Stimulated activated CD4-positive, alpha-beta T cell treated with anti-CD3 and anti-CD28 coated beads, Interleukin-4, amount 100 ng/mL, for 24 hours (primary cell): ENCODE results near the gene GRM7.

Experiments used
- DNase-seq: peaks from one replicate; pipeline ENCODE4 v3.0.0-alpha.2; 2020

GRM7 gene

GRCh38 chr3:7518026-7518425 is 657.1 kb downstream of the GRM7 start:
- DNase-seq, result no peak

GRCh38 chr3:7518456-7518855 is 657.5 kb downstream of the GRM7 start:
- DNase-seq, result no peak

DNA sequence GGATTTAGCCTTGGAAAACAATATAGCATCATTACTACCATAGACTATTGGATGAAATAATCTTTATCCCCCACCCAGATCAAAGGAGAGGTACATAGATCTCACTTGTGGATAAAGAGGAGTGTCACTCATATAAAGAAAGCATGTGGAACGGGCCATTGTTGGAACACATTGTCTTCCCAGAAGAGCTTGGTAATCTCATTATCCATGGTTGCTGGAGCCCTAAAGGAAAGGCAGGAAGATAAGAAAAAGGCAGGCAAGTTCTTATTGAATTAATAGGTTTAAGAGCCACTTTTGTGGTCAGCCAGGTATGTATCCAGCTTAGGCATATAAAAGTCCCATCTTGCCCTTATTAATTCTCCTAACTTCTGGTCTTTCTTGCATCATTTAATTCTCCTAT is 659.1 kb downstream of the GRM7 start:
- DNase-seq, result no peak

- DNase-seq, result no peak
Observed at GRCh38 chr3:7520593-7520992, 659.7 kb downstream of the GRM7 start.

DNA sequence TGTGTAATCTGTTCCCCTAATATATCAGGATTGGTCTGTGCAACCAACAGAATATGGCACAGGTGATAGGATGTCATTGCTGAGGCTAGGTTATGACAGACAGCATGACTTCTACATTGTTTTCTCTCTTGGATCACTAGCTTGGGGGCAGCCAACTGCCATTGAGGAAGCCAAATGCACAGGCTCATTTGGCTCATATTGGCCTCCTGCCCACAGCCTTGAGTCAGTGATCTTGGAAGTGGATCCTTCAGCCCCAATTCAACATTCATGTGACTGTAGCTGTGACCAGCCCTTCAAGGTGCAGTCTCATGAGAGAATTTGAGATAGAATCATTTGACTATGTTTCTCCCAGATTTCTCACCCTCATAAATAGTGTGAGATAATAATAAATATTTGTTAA is 675.6 kb downstream of the GRM7 start:
- DNase-seq, result no peak

DNA sequence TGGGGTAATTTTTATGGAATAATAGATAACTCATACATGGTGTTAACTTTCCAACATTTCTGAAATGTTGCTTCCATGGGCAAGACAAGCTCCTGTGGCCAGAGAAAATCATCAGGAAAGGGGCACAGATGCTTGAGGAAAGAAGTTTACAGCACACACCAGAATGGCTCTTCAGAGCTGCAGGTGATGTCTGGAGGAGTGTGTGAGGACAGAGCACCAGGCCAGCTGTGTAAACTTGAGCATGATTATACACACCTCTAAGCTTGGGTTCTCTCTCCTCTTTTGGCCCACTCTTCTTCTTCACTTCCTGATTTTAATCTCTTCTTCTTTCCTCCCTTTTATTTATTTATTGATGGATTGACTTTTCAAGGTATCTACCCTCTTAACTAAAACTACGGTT is 676.0 kb downstream of the GRM7 start:
- no peak for DNase-seq

- no peak for DNase-seq
Observed at GRCh38 chr3:7543294-7543880, 682.5 kb downstream of the GRM7 start.

- DNase-seq, result no peak
Observed at GRCh38 chr3:7545334-7545733, 684.4 kb downstream of the GRM7 start.

GRCh38 chr3:7546253-7546652 is 685.3 kb downstream of the GRM7 start:
- no peak for DNase-seq

DNA sequence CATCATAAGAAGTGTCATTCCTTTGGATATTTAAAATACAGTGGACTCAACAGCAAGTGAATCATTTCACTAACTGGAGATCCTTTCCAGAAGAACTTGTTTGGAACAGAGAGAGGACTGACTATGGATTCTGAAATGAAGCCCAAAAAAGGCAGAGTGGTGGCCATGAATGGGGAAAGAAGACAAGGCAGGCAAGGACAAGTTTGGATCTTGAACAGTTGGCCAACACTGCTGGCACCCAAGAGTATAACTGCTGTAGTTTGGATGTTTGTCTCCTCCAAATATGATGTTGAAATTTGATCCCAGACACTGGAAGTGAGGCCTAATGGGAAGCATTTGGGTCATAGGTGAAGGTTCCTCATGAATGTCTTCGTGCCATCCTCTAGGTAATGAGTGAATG is 686.9 kb downstream of the GRM7 start:
- DNase-seq, result no peak

DNA sequence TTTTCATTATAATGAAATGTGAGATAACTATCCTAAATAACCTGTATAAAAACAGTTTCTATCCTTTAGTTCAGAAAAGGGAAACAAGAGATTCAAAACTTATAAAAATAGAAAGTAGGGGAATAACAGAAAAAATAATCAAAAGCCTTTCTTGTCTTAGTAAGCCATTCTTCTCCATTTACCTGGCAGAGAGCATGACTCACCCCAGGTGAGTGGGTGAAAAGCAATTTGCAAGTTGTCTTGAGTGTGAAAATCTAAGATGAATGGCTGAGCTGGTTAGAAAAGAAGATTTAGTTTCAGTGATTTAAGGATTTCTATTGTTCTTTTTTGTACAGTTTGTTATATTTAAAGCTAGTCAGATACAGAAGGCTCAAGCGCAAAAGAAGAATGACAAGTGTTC is 702.0 kb downstream of the GRM7 start:
- DNase-seq, result no peak

DNA sequence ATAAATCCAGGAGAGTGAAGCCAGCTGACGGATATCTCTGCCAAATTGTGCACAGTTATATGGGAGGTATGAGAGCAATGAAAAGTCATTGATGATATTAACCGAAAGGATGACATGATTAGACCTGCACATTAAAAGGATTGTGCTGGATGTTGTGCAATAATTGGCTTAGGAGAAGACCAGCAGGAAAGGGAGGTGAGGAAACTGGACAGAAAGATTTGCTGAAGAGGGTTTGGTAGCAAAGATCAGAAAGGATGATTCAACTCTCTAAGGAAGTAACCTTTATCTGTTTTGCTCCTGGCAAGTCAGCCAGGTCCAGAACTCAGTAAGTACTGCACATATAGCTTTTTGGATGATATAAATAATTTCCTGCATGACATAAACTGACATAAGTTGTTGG is 704.7 kb downstream of the GRM7 start:
- no peak for DNase-seq

GRCh38 chr3:7567160-7567559 is 706.2 kb downstream of the GRM7 start:
- DNase-seq, result no peak

- no peak for DNase-seq
Observed at GRCh38 chr3:7568526-7569184, 707.7 kb downstream of the GRM7 start.

DNA sequence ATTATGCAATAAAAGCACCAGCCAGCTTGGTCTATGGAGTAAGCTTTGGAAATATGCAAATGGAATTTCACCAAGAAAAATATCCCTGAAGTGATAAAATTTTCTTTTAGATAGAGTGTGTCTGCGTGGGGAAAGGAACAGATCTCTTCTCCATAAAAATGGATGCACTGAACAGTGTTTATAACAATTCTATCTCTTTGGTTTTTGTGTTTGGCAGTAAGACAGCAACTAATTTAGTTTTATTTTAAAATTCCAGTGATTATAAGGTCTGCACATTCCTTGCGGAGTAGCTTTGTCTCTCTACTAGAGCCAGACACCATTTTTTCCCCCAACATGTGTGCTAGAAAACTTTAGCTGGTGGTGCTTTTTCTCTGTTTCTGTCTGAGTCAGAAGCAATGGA is 712.4 kb downstream of the GRM7 start:
- no peak for DNase-seq

DNA sequence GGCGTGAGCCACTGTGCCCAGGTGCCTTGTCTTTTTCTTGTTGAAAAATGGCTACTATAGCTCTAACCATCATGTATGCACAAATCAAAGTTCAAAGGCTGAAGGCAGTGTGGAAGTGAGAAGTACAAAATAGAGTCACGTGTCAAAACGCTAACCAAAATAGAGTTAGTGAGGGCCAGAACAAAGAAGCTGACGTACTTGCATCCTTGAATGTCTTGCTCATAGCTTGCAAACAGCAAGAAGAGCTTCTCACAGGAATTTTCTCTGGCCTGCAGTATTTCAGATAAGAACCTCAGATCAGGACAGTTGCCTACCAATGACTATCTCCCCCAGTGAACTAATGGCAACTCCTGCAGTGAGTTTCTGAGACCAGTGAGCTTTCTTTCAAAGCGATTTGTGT is 713.5 kb downstream of the GRM7 start:
- DNase-seq, result no peak

DNA sequence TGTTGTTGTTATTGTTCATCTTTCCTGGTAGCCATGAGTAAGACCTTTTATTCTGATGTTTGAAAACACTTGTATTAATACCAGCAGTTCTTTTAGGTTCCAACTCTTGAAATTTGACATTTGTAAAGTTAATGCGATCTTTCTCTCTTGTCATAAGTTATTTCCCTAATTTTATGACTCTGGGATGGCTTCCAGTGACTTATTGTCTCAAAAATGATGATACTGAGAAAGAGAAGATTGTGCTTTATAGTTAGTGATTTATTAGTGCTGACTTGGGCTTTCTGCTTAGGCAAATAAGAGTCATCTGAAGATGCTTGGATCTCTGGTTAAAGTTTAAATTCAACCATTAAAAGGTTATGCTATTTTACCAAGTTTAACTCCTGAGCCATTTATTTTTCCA is 715.2 kb downstream of the GRM7 start:
- no peak for DNase-seq

GRCh38 chr3:7576506-7576905 is 715.6 kb downstream of the GRM7 start:
- no peak for DNase-seq

DNA sequence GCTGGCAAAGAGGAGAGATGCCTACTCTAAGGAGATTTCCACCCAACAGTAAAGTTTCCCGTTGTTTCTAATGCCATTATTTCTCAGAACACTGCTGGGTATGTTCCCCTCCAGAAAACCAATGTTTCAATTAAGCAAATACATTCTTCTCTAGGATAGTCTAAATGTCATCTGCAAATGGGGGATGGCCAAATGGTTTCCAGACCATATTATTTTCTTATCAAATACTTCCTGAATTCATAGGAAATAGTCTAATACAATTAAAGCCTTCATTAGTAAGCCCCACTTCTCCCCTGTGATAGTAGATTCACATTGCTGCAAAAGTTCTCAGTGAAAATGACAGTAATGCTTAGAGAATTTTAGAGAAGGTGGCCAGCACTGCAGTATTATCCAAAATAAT is 716.6 kb downstream of the GRM7 start:
- no peak for DNase-seq

GRCh38 chr3:7581831-7582230 is 720.9 kb downstream of the GRM7 start:
- DNase-seq, result no peak

- DNase-seq, result no peak
Observed at GRCh38 chr3:7585052-7585451, 724.1 kb downstream of the GRM7 start.

DNA sequence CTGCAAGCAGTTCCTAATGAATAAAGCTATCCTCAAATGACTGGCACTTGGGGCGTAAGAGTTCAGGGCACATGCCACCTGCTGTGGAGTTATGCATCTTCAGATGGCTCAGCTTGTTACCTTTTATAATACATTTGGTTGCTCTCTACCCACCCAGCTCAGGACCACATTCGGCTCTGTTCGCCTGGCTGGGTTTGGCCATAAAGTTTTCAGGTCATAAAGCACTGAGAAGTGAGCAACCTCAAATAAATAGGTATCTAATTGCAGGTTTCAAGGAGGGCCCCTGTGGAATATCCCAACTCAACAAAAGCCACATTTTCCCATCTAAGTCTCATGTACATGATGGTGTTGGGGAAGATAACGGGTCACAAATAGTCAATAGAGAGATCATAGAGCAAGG is 727.3 kb downstream of the GRM7 start:
- no peak for DNase-seq

DNA sequence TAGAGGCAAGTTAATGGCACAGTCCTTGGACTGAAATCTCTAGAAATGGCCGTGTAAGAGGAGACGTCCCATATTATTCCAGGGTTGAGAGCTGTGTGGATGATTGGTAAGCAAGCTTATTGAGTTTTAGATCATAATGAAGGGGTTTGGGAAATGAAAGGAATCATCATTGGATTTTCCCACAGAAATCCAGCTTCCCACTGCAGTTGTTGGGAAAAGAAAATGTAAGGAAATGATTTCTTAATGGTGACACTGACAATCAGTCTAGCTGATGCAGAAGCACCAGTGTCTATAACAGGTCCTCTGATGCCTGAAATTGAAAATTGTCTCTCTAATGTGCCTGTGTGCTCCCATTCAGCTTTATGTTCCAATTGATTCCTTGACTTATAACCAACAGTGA is 728.6 kb downstream of the GRM7 start:
- no peak for DNase-seq

DNA sequence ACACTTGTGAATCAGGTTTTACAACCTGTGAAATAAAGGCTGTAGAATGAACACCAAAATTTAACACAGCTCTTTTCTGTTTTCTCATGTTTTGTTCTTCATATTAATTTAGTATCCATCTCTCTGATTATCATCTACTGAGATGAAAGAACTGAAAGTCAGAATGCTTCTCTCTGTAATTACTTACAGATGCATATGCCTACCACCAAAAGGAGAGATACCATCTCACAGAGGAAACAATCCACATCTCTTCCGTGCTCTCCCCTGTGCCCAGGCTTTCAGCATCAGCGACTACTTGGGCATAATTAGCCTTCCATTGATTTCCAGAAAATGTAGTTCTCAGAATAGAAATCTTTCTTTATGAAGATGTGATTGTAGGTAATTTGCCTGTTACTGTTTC is 741.4 kb downstream of the GRM7 start:
- DNase-seq, result no peak

GRCh38 chr3:7607083-7607482 is 746.2 kb downstream of the GRM7 start:
- no peak for DNase-seq
